ENCODE measurements around the gene ADAM12.

DNA sequence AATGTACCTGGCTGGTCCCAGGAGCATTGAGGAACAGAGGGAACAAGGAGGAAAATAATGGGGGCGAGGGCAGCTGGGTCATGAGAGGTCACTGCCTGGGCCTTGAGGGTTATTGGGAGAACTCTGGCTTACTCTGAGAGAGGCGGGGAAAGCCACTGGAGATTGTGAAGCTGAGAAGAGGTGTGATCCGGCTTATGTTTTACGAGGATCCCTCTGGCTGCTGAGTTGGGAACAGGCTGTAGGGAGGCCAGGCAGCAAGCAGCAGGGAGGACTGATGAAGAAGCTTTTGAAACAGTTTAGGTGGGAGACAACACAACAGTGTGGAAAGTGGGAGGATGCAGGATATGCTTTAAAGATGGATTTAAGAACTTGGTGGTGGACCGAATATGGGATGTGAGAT is 404.6 kb downstream of the ADAM12 start:
- TF ChIP-seq, protein P1, sequence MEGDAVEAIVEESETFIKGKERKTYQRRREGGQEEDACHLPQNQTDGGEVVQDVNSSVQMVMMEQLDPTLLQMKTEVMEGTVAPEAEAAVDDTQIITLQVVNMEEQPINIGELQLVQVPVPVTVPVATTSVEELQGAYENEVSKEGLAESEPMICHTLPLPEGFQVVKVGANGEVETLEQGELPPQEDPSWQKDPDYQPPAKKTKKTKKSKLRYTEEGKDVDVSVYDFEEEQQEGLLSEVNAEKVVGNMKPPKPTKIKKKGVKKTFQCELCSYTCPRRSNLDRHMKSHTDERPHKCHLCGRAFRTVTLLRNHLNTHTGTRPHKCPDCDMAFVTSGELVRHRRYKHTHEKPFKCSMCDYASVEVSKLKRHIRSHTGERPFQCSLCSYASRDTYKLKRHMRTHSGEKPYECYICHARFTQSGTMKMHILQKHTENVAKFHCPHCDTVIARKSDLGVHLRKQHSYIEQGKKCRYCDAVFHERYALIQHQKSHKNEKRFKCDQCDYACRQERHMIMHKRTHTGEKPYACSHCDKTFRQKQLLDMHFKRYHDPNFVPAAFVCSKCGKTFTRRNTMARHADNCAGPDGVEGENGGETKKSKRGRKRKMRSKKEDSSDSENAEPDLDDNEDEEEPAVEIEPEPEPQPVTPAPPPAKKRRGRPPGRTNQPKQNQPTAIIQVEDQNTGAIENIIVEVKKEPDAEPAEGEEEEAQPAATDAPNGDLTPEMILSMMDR (IDR thresholded peaks at IDR 0.05) = no peak
- TF ChIP-seq POLR2A (IDR thresholded peaks at IDR 0.05) = no peak

Measured in uterus (tissue), 2 donors.